ENCODE measurements around the gene HPSE2. TPM values are rescaled to one million over a fixed set of nuclear protein-coding genes. Genes with fewer than 3 reads are reported as not detected.

Gene HPSE2
- 0.38 and 0.58 TPM in 2 replicates for total RNA-seq (2021; fragmentation: NEBNext Ultra II Directional; extraction: Animal tissue kit (Norgen Biotek cat#: 25700))
- 0.28 and 0.41 TPM in 2 replicates for polyA plus RNA-seq (2011; rRNA removed)
- polyA plus RNA-seq (2011; cell fraction: cytosol; rRNA removed): 0.19 TPM
- 0.47 TPM for polyA plus RNA-seq (2011; cell fraction: nucleus; rRNA removed)
- 0.33 to 0.80 TPM (median 0.63 TPM) in 4 replicates for polyA plus RNA-seq (2012, experiment 1 of 2)
- 0.12 TPM for polyA plus RNA-seq (2012, experiment 2 of 2)
- polyA plus RNA-seq (2013, experiment 1 of 2): 0.26 TPM
- polyA plus RNA-seq (2013, experiment 2 of 2): 0.29 TPM
- 0.41 and 0.47 TPM in 2 replicates for polyA minus RNA-seq (2011; rRNA and poly(A)+ RNA removed)
- not detected for polyA minus RNA-seq (2011; cell fraction: cytosol; rRNA and poly(A)+ RNA removed)
- 2.4 TPM for polyA minus RNA-seq (2011; cell fraction: nucleus; rRNA and poly(A)+ RNA removed)
- long read RNA-seq, experiment 1: 0 reads
- long read RNA-seq, experiment 2: 0 reads

- Histone ChIP-seq H2AFZ (ENCODE audit: low read length) (peak within 1 kb of the TSS; percentile 91), H2BK120ac (replicated peaks; ENCODE audit: low read depth, low read length) (no peak within 1 kb of the TSS), H3K9me3 (ENCODE audit: insufficient read depth in 2 of 2, low read depth in 1 of 2, low read length in 1 of 2) (no peaks in the 10 kb centered on the region), H3K79me1 (ENCODE audit: low read depth, low read length) (no peaks in the 10 kb centered on the region), H3K27ac (ENCODE audit: low read depth, low read length) (no peak within 1 kb of the TSS), H3K18ac (ENCODE audit: extremely low read depth, low read length) (peak within 1 kb of the TSS; percentile 1; the same call in 1 of the 2 replicates), H2BK20ac (ENCODE audit: low read length) (no peak within 1 kb of the TSS), H3K4me3 (ENCODE audit: extremely low read depth in 1 of 4, insufficient read depth in 2 of 4, low read depth in 3 of 4, low read length in 4 of 4) (peak within 1 kb of the TSS; percentile 47 to 66 (median 60)), H4K91ac (replicated peaks; ENCODE audit: insufficient read length, low read length) (no peak within 1 kb of the TSS), H2BK5ac (ENCODE audit: low read depth, low read length) (no peak within 1 kb of the TSS), H2BK15ac (ENCODE audit: low read length) (no peak within 1 kb of the TSS; the same call in 1 of the 2 replicates), H3K79me2 (ENCODE audit: control insufficient read depth in 1 of 2, insufficient read depth in 2 of 2, low read length in 2 of 2) (no peaks in the 10 kb centered on the region), H2BK12ac (ENCODE audit: low read depth, low read length) (no peak within 1 kb of the TSS), H3K4ac (replicated peaks; ENCODE audit: insufficient read length, low read depth, low read length) (no peak within 1 kb of the TSS), H3K36me3 (ENCODE audit: control insufficient read depth in 2 of 4, insufficient read depth in 4 of 4, low read length in 3 of 4) (no peaks in the 10 kb centered on the region), H3K56ac (replicated peaks; ENCODE audit: insufficient read length, low read depth, low read length) (no peak within 1 kb of the TSS), H3K14ac (ENCODE audit: insufficient read length) (no peak within 1 kb of the TSS), H4K20me1 (replicated peaks in 1 of 2; ENCODE audit: control insufficient read depth in 1 of 2, insufficient read depth in 2 of 2, low read length in 2 of 2) (no peaks in the 10 kb centered on the region), H3K4me1 (replicated peaks in 1 of 4; ENCODE audit: control insufficient read depth in 3 of 4, insufficient read depth in 4 of 4, low read length in 3 of 4) (peaks cover 8 to 35% (median 15%) of the 10 kb centered on the region in 4 experiments; a peak in 6 of 7 replicates), H3K4me2 (ENCODE audit: insufficient read depth in 1 of 2, low read depth in 2 of 2, low read length in 2 of 2) (peak within 1 kb of the TSS; percentile 97 to 99), H4K5ac (ENCODE audit: insufficient read length, low read depth, low read length) (no peak within 1 kb of the TSS), H2AK5ac (ENCODE audit: low read depth, low read length) (no peak within 1 kb of the TSS), H4K8ac (ENCODE audit: extremely low read depth, insufficient read depth, low read length) (no peak within 1 kb of the TSS), H3K23me2 (ENCODE audit: low read depth, low read length) (peaks cover 32% of the 10 kb centered on the region), H3K23ac (ENCODE audit: insufficient read length) (no peak within 1 kb of the TSS), H3K9ac (replicated peaks in 1 of 4; ENCODE audit: extremely low read depth in 1 of 4, low read depth in 3 of 4, low read length in 3 of 4) (peak within 1 kb of the TSS in 1 of 4 experiments; percentile 27; a peak in 1 of 7 replicates), H3K27me3 (replicated peaks in 1 of 4; ENCODE audit: control insufficient read depth in 3 of 4, extremely low read depth in 1 of 4, insufficient read depth in 3 of 4, low read length in 3 of 4) (peaks cover 35 to 75% (median 64%) of the 10 kb centered on the region in 4 experiments)
- DNase-seq (ENCODE audit: low read depth in 1 of 2, low spot score in 2 of 2) (peak in 1 of 2 experiments; percentile 78), FAIRE-seq (no peak)
- CTCF ChIA-PET (ENCODE audit: partially characterized antibody): no interaction called here
- 2% methylated on average over 38 of the region's 43 CpGs; no CpG with 5 or more reads in 1 of the 2 experiments for WGBS, 2 experiments (ENCODE audit: extremely low coverage in 1 of 2, insufficient coverage in 1 of 2, insufficient read length in 1 of 2, insufficient replicate concordance in 2 of 2, low coverage in 1 of 2, low lambda C conversion rate in 2 of 2, missing lambda C conversion rate in 1 of 2)
- POLR2A ChIA-PET (ENCODE audit: partially characterized antibody): no interaction called here
- peak; percentile 86 for TF ChIP-seq SAP30 (IDR thresholded peaks at IDR 0.05; ENCODE audit: insufficient read depth, insufficient replicate concordance, low read length)
- no peak for TF ChIP-seq TEAD4 (IDR thresholded peaks at IDR 0.05; ENCODE audit: low read depth, low read length)
- peak; percentile 50 to 79; a peak in 1 of 4 replicates for TF ChIP-seq SIN3A (conservative IDR thresholded peaks at IDR 0.05 in 1 of 2, IDR thresholded peaks at IDR 0.05 in 1 of 2; ENCODE audit: low read depth in 1 of 2, low read length in 2 of 2)
- TF ChIP-seq EGR1 (IDR thresholded peaks at IDR 0.05; ENCODE audit: borderline replicate concordance, low read depth, low read length): peak; percentile 53; the same call in 1 of the 2 replicates
- TF ChIP-seq RFX5 (IDR thresholded peaks at IDR 0.05; ENCODE audit: borderline replicate concordance, low read depth, low read length): no peak
- TF ChIP-seq MAX (IDR thresholded peaks at IDR 0.05): peak; percentile 59; the same call in 1 of the 2 replicates
- peak; percentile 63 for TF ChIP-seq CTBP2 (IDR thresholded peaks at IDR 0.05; ENCODE audit: borderline replicate concordance, insufficient read depth, insufficient read length, low read length)
Measured at GRCh38 chr10:99235658-99236626, at the start of gene HPSE2. HPSE2 (minus strand) TSS chr10:99235852.

All from H1 (cell line).